SK-N-SH (cell line): ENCODE measurements around the gene PI4K2B. TPM values are rescaled to one million over a fixed set of nuclear protein-coding genes. Genes with fewer than 3 reads are reported as not detected.
A peak's percentile ranks its signal among the peaks of the same experiment; 100 is the strongest.
"Not testable (repeated sequence)": the region's sequence is repeated elsewhere in the genome, so short reads cannot be mapped to it uniquely, and the experiment has no call there.

Source experiments
- CTCF ChIA-PET: fragments of 300-600, 350-600 bp; formaldehyde crosslinking; extraction: SDS; loops from one replicate; lab custom pipeline; 2021; lab: Yijun Ruan, JAX
- POLR2A ChIA-PET: fragments of 350-600 bp; sonication (Branson Sonifier 250); formaldehyde crosslinking; extraction: SDS; loops from one replicate; lab custom pipeline; 2020; ENCODE audit warnings: antibody characterized with exemption, inconsistent platforms; lab: Yijun Ruan, JAX
- DNase-seq: peaks from one replicate; pipeline ENCODE4 v3.0.0; 2012
- H2AFZ ChIP-seq: fragments of 200-600 bp; sonication (generic); 2 replicates; pipeline ENCODE4 v1.8.1; 2016; ENCODE audit warnings: antibody characterized with exemption, mild to moderate bottlenecking, low read depth
- H3F3A ChIP-seq: fragments of 200-600 bp; sonication (generic); replicated peaks from 2 replicates; pipeline ENCODE3; 2016; ENCODE audit warnings: antibody characterized with exemption, mild to moderate bottlenecking; ENCODE audit not compliant: insufficient read depth
- H3K27ac ChIP-seq, 2 experiments: fragments of 200-500 bp in 1 of 2; fragments of 200-600 bp in 1 of 2; sonication (Bioruptor generic) in 1 of 2; sonication (generic), shearing (Covaris generic) in 1 of 2; 2 replicates each; pipeline versions ENCODE4 v1.5.1 to v1.6.1; 2014 to 2016; ENCODE audit warnings: low read depth in 2 of 2, inconsistent platforms in 1 of 2, low read length in 1 of 2, mild to moderate bottlenecking in 1 of 2, mixed read lengths in 1 of 2
- H3K27me3 ChIP-seq: fragments of 200-600 bp; sonication (generic), shearing (Covaris generic); 2 replicates; pipeline ENCODE4 v1.6.1; 2016; ENCODE audit warnings: mixed run types; ENCODE audit not compliant: insufficient read depth
- H3K36me3 ChIP-seq, 2 experiments: fragments of 200-500 bp in 1 of 2; fragments of 200-600 bp in 1 of 2; sonication (Bioruptor generic) in 1 of 2; sonication (generic) in 1 of 2; replicated peaks in 1 of 2; 2 replicates each; pipeline versions ENCODE3 to v1.5.1; 2014 to 2016; ENCODE audit warnings: low read length in 1 of 2, mild to moderate bottlenecking in 1 of 2; ENCODE audit not compliant: insufficient read depth in 2 of 2, control insufficient read depth in 1 of 2
- H3K4me1 ChIP-seq, 2 experiments: fragments of 200-500 bp in 1 of 2; fragments of 200-600 bp in 1 of 2; sonication (Bioruptor generic) in 1 of 2; sonication (generic), shearing (Covaris generic) in 1 of 2; 2 replicates each; pipeline versions ENCODE4 v1.5.1 to v1.6.1; 2014 to 2016; ENCODE audit warnings: low read depth in 1 of 2, low read length in 1 of 2, mixed run types in 1 of 2; ENCODE audit not compliant: insufficient read depth in 2 of 2, control insufficient read depth in 1 of 2
- H3K4me2 ChIP-seq: fragments of 200-600 bp; sonication (generic), shearing (Covaris generic); 2 replicates; pipeline ENCODE4 v1.6.1; 2017; ENCODE audit warnings: mixed run types
- H3K4me3 ChIP-seq, 2 experiments: fragments of 200-500 bp in 1 of 2; fragments of 200-600 bp in 1 of 2; sonication (Bioruptor generic) in 1 of 2; sonication (generic), shearing (Covaris generic) in 1 of 2; 2 replicates each; pipeline versions ENCODE4 v1.5.1 to v1.8.1; 2014 to 2016; ENCODE audit warnings: low read depth in 2 of 2, inconsistent platforms in 1 of 2, low read length in 1 of 2, mild to moderate bottlenecking in 1 of 2, mixed read lengths in 1 of 2, moderate library complexity in 1 of 2
- H3K79me2 ChIP-seq: fragments of 200-600 bp; sonication (generic); 2 replicates; pipeline ENCODE4 v1.8.1; 2017; ENCODE audit warnings: mild to moderate bottlenecking; ENCODE audit not compliant: insufficient read depth
- H3K9ac ChIP-seq: fragments of 200-600 bp; sonication (generic); 2 replicates; pipeline ENCODE4 v1.6.1; 2017; ENCODE audit warnings: mixed run types
- H3K9me2 ChIP-seq: fragments of 200-600 bp; sonication (generic); 2 replicates; pipeline ENCODE4 v1.6.1; 2017; ENCODE audit warnings: mixed run types
- H3K9me3 ChIP-seq: fragments of 200-600 bp; sonication (generic); 2 replicates; pipeline ENCODE4 v1.6.1; 2017; ENCODE audit warnings: mixed run types, mild to moderate bottlenecking, moderate library complexity
- H4K20me1 ChIP-seq: fragments of 200-600 bp; sonication (generic); 2 replicates; pipeline ENCODE4 v1.6.1; 2017; ENCODE audit warnings: mild to moderate bottlenecking, mixed run types; ENCODE audit not compliant: insufficient read depth
- CHD2 ChIP-seq: fragments of 150-350 bp; IDR thresholded peaks from 2 replicates; pipeline ENCODE4 v1.6.1; 2018; ENCODE audit warnings: low read length; ENCODE audit not compliant: partially characterized antibody
- MXI1 ChIP-seq: IDR thresholded peaks from 2 replicates; pipeline ENCODE4 v1.6.1; 2012; ENCODE audit warnings: mild to moderate bottlenecking, low read depth, low read length, improper control_type of control experiment
- RCOR1 ChIP-seq: fragments of 150-350 bp; IDR thresholded peaks from 2 replicates; pipeline ENCODE4 v1.6.1; 2017; ENCODE audit warnings: antibody characterized with exemption, low read length
- TEAD4 ChIP-seq: IDR thresholded peaks from 2 replicates; pipeline ENCODE4 v1.4.0; 2012; ENCODE audit warnings: mild to moderate bottlenecking, borderline replicate concordance; ENCODE audit not compliant: insufficient read depth
- USF2 ChIP-seq: fragments of 150-350 bp; IDR thresholded peaks from 2 replicates; pipeline ENCODE4 v1.6.1; 2017; ENCODE audit warnings: antibody characterized with exemption, low read length, low read depth, borderline replicate concordance
- WGBS: methylation state at CpG from one replicate; pipeline ENCODE4 v1.1.6; 2017; ENCODE audit warnings: low lambda C conversion rate; 5-methylcytosine and 5-hydroxymethylcytosine counted together
- polyA plus RNA-seq, 3 experiments: library from polyadenylated mRNA; depleted of rRNA; stranded (reverse); fragments of >200 nt; gene quantifications; 2 replicates each; pipeline ENCODE4 v1.2.3, GENCODE V29; 2012

The PI4K2B gene
- polyA plus RNA-seq, 1 of the 3 experiments (the other 2 are of a cell fraction): 3.1 TPM

- H3K9me3 ChIP-seq: peaks cover 12% of the 10 kb centered on the region; the same call in 1 of the 2 replicates
- POLR2A ChIA-PET: no interaction called here
- H3K79me2 ChIP-seq: peaks cover 39% of the 10 kb centered on the region
- no peaks in the 10 kb centered on the region for H3K27me3 ChIP-seq
- 87% methylated on average over 6 of the region's 6 CpGs for WGBS
- CTCF ChIA-PET: interaction anchor here (0.9 to 2.3 kb wide), 4 partner anchors 8 to 132 kb away, joined by 3 to 8 read pairs (median 3); partner anchors contain the start of gene ZCCHC4
- H3K27ac ChIP-seq: peak overlapping the region in 1 of 2 experiments; percentile 82; a peak in 3 of 4 replicates
- no peak for DNase-seq
- TF ChIP-seq CHD2 (no peak), USF2 (no peak), TEAD4 (no peak), MXI1 (no peak)
- peak overlapping the region; percentile 85; the same call in 1 of the 2 replicates for H3K9ac ChIP-seq
- no peaks in the 10 kb centered on the region; a peak in 1 of 4 replicates for H3K4me1 ChIP-seq
- peak overlapping the region; percentile 90 to 97; a peak in 2 of 4 replicates for H3K4me3 ChIP-seq
- H3F3A ChIP-seq: peaks cover 15% of the 10 kb centered on the region
- peaks cover 0 to 10% of the 10 kb centered on the region in 2 experiments for H3K36me3 ChIP-seq
- H3K4me2 ChIP-seq: peak overlapping the region; percentile 92
- H3K9me2 ChIP-seq: no peaks in the 10 kb centered on the region
- peak overlapping the region; percentile 92; the same call in 1 of the 2 replicates for H2AFZ ChIP-seq
- no peaks in the 10 kb centered on the region for H4K20me1 ChIP-seq
These were observed 1.6 kb downstream of the PI4K2B start for GRCh38 chr4:25235401-25235800.

- H4K20me1 ChIP-seq, H3K4me3 ChIP-seq, H3K9ac ChIP-seq, POLR2A ChIA-PET, DNase-seq, H3K4me1 ChIP-seq, H3K27ac ChIP-seq, H3K36me3 ChIP-seq, H3K27me3 ChIP-seq, H2AFZ ChIP-seq, H3K9me2 ChIP-seq, H3K4me2 ChIP-seq: not testable (repeated sequence)
- WGBS: 100% methylated on average over 1 of the region's 2 CpGs
- Histone ChIP-seq H3K79me2 (peaks cover 44% of the 10 kb centered on the region), H3K9me3 (peaks cover 12% of the 10 kb centered on the region; the same call in 1 of the 2 replicates), H3F3A (peaks cover 15% of the 10 kb centered on the region)
- CTCF ChIA-PET: interaction anchor here (1.2 to 2.3 kb wide), 2 partner anchors 12 to 76 kb away, joined by 3 to 8 read pairs; partner anchors contain the start of gene ZCCHC4
These were observed 2.2 kb downstream of the PI4K2B start for GRCh38 chr4:25236030-25236429.

GRCh38 chr4:25236971-25237370 lies 3.1 kb downstream of the PI4K2B start:
- Histone ChIP-seq H3K9me3 (peaks cover 12% of the 10 kb centered on the region; the same call in 1 of the 2 replicates), H3K9ac (no peak overlapping the region), H3K27me3 (no peaks in the 10 kb centered on the region), H3K9me2 (no peaks in the 10 kb centered on the region), H3K4me3 (no peak overlapping the region), H3K79me2 (peaks cover 50% of the 10 kb centered on the region), H3K36me3 (peaks cover 0 to 10% of the 10 kb centered on the region in 2 experiments), H3F3A (peaks cover 15% of the 10 kb centered on the region), H4K20me1 (no peaks in the 10 kb centered on the region), H3K4me1 (no peaks in the 10 kb centered on the region; a peak in 1 of 4 replicates), H3K27ac (no peak overlapping the region), H3K4me2 (no peak overlapping the region), H2AFZ (no peak overlapping the region)
- ChIA-PET POLR2A (no interaction called here), CTCF (interaction anchor here (1.5 kb wide), 1 partner anchor 75 kb away, joined by 3 read pairs; the partner anchor contains the start of gene ZCCHC4)
- DNase-seq: no peak
- WGBS: 78% methylated on average over 2 of the region's 2 CpGs
- TF ChIP-seq RCOR1: no peak
